ENCODE measurements around the gene CYB5RL. TPM values are rescaled to one million over a fixed set of nuclear protein-coding genes. Genes with fewer than 3 reads are reported as not detected.

Gene CYB5RL
- total and polyA plus RNA-seq, 7 donors: 0.89 to 6.4 (median 3.2) TPM

DNA sequence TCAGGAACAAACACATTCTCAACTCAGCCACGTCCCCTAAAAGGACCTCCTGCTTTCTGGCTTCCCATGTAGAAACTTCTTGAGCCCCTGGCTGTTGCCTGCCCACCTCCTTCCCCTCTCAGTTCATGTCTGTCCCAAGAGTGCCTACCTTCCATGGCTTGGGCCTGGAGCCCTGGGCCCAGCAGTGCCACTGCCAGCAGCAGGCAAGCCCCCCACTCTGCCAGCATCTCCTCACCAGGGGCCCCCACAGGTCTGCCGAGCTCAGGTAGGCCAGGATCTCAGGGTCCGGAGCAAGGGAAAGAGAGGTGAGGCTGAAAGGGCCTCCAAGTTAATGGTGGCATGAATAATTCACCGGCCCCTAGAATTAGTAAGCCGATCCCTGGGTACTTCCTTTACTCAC, 47.1 kb downstream of the CYB5RL start, which contains the start of gene CDCP2:
Gene CDCP2 (minus strand): TSS at position 305 of the 400 bp plus-strand sequence. CDS start 78 bp downstream, at position 227.
- no peak for DNase-seq
- TF ChIP-seq, protein P1, sequence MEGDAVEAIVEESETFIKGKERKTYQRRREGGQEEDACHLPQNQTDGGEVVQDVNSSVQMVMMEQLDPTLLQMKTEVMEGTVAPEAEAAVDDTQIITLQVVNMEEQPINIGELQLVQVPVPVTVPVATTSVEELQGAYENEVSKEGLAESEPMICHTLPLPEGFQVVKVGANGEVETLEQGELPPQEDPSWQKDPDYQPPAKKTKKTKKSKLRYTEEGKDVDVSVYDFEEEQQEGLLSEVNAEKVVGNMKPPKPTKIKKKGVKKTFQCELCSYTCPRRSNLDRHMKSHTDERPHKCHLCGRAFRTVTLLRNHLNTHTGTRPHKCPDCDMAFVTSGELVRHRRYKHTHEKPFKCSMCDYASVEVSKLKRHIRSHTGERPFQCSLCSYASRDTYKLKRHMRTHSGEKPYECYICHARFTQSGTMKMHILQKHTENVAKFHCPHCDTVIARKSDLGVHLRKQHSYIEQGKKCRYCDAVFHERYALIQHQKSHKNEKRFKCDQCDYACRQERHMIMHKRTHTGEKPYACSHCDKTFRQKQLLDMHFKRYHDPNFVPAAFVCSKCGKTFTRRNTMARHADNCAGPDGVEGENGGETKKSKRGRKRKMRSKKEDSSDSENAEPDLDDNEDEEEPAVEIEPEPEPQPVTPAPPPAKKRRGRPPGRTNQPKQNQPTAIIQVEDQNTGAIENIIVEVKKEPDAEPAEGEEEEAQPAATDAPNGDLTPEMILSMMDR (IDR thresholded peaks at IDR 0.05): no peak
- H3K27me3 ChIP-seq (ENCODE audit: insufficient read depth in 3 of 3, low read length in 2 of 3): no peaks in the 10 kb centered on the region
- H3K27ac ChIP-seq: peak within 1 kb of the TSS; percentile 60
- H3K4me1 ChIP-seq: peaks cover 15% of the 10 kb centered on the region
- intact Hi-C loops (cut with DNase I): no loop called here
- H3K9me3 ChIP-seq: no peaks in the 10 kb centered on the region
- WGBS, 3 donors: 88 to 96% (median 89%) methylated on average over 5 of the region's 5 CpGs
- no peaks in the 10 kb centered on the region for H3K36me3 ChIP-seq (ENCODE audit: insufficient read depth in 1 of 2, low read depth in 1 of 2)
- peak within 1 kb of the TSS; percentile 36 for H3K4me3 ChIP-seq
- no peak for ATAC-seq

DNA sequence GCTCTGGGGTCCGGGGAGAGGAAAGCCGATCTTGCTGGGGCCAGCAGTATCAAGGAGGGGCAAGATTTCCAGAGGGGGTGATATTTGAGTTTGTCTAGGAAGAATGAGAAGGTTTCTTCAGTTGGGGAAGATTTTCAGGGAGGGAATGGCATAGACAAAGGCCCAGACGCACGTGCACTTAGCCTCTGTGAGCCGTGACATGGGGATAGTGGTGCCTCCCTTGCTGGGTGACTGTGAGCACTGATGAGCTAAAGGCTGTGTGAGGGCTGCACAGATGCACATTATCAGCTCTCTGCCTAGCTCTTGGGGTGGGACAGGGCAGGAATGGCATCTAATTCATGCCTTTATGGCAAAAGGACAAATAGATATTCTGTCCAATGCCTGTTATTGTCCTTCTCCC, 48.8 kb downstream of the CYB5RL start:
- Histone ChIP-seq H3K4me1 (peaks cover 15% of the 10 kb centered on the region), H3K27ac (no peak overlapping the region), H3K36me3 (ENCODE audit: insufficient read depth in 1 of 2, low read depth in 1 of 2) (no peaks in the 10 kb centered on the region), H3K4me3 (no peak overlapping the region), H3K27me3 (ENCODE audit: insufficient read depth in 3 of 3, low read length in 2 of 3) (no peaks in the 10 kb centered on the region), H3K9me3 (no peaks in the 10 kb centered on the region)
- WGBS, 3 donors: 78 to 82% (median 79%) methylated on average over 5 of the region's 5 CpGs
- intact Hi-C loops (cut with DNase I): no loop called here
- DNase-seq (no peak), ATAC-seq (no peak)
- TF ChIP-seq, protein P1 (IDR thresholded peaks at IDR 0.05): no peak

Other genes starting within 250 kb of the CYB5RL start
- gene LDLRAD1, start 181.8 kb downstream of the CYB5RL start, total RNA-seq: not detected
- not detected for gene LDLRAD1, start 181.8 kb downstream of the CYB5RL start, polyA plus RNA-seq
- gene TMEM59, start 146.8 kb downstream of the CYB5RL start, total RNA-seq: 100 to 1,000 TPM; 166 to 216 (median 182) TPM
- gene TMEM59, start 146.8 kb downstream of the CYB5RL start, polyA plus RNA-seq: 100 to 1,000 TPM; 123 to 240 (median 140) TPM
- 10 to 100 TPM in 1 of 4 donors, 1 to 10 TPM in 3; 5.5 to 10.4 (median 6.6) TPM for gene TCEANC2, start 146.4 kb downstream of the CYB5RL start, total RNA-seq
- gene TCEANC2, start 146.4 kb downstream of the CYB5RL start, polyA plus RNA-seq: 1 to 10 TPM; 2.3 to 9.5 (median 2.4) TPM
- gene CDCP2, start 47.0 kb downstream of the CYB5RL start, total RNA-seq: not detected
- not detected for gene CDCP2, start 47.0 kb downstream of the CYB5RL start, polyA plus RNA-seq
- 100 to 1,000 TPM in 3 of 4 donors, 10 to 100 TPM in 1; 89.6 to 109 (median 102) TPM for gene MRPL37, start 137 bp upstream of the CYB5RL start, total RNA-seq
- gene MRPL37, start 137 bp upstream of the CYB5RL start, polyA plus RNA-seq: 100 to 1,000 TPM in 1 of 3 donors, 10 to 100 TPM in 2; 68.9 to 100 (median 87.5) TPM
- 10 to 100 TPM; 13.8 to 24.2 (median 22.0) TPM for gene SSBP3, start 206.4 kb upstream of the CYB5RL start, total RNA-seq
- gene SSBP3, start 206.4 kb upstream of the CYB5RL start, polyA plus RNA-seq: 10 to 100 TPM in 2 of 3 donors, 1 to 10 TPM in 1; 7.9 to 22.6 (median 12.5) TPM